Endothelial cell of umbilical vein (primary cell): ENCODE measurements around the gene GRID2. TPM values are rescaled to one million over a fixed set of nuclear protein-coding genes. Genes with fewer than 3 reads are reported as not detected.

Experiments
- BruUV-seq: library from RNA; stranded (reverse); fragments of 400-500 nt; replicated peaks from 2 replicates; lab custom pipeline; 2021; lab: Mats Ljungman, UMichigan
- CTCF ChIA-PET: fragments of 300-600, 350-600 bp; sonication (Branson Sonifier 250); formaldehyde crosslinking; loops from one replicate; lab custom pipeline; 2021; ENCODE audit warnings: antibody characterized with exemption, inconsistent platforms; lab: Charles Lee
- POLR2A ChIA-PET: fragments of 300-600, 350-600 bp; sonication (Branson Sonifier 250); formaldehyde crosslinking; loops from one replicate; lab custom pipeline; 2021; ENCODE audit warnings: antibody characterized with exemption, inconsistent platforms; lab: Charles Lee
- DNase-seq: peaks from one replicate; pipeline ENCODE4 v3.0.0-alpha.2; 2011; ENCODE audit warnings: low read depth, low spot score
- FAIRE-seq: peaks from 2 replicates; lab custom pipeline; 2011; peaks lifted over from hg19 to GRCh38; lab: Jason Lieb, UNC
- H2AFZ ChIP-seq: 2 replicates; pipeline ENCODE4 v1.6.0; 2012; ENCODE audit warnings: low read depth, low read length, control low read depth, inconsistent platforms
- H3K27ac ChIP-seq: 2 replicates; pipeline ENCODE4 v1.5.1; 2011; ENCODE audit warnings: low read depth, mild to moderate bottlenecking, control low read depth, low read length, moderate library complexity; ENCODE audit not compliant: insufficient read depth
- H3K27me3 ChIP-seq, 2 experiments: 2 replicates each; pipeline versions ENCODE4 v1.6.0 to v1.6.1; 2011; ENCODE audit warnings: low read length in 2 of 2, mixed read lengths in 1 of 2; ENCODE audit not compliant: control insufficient read depth in 2 of 2, insufficient read depth in 2 of 2
- H3K36me3 ChIP-seq, 2 experiments: 2 replicates in 1 of 2; 3 replicates in 1 of 2; pipeline ENCODE4 v1.5.1; 2011; ENCODE audit warnings: low read length in 2 of 2, mild to moderate bottlenecking in 1 of 2, moderate library complexity in 1 of 2; ENCODE audit not compliant: control insufficient read depth in 2 of 2, insufficient read depth in 2 of 2; ENCODE audit errors: extremely low read depth in 1 of 2
- H3K4me1 ChIP-seq: 3 replicates; pipeline ENCODE4 v1.5.1; 2011; ENCODE audit warnings: mild to moderate bottlenecking, low read length; ENCODE audit not compliant: control insufficient read depth, insufficient read depth; ENCODE audit errors: extremely low read depth
- H3K4me2 ChIP-seq: 2 replicates; pipeline ENCODE4 v1.6.1; 2011; ENCODE audit warnings: low read length, control low read depth, mixed read lengths; ENCODE audit not compliant: insufficient read depth
- H3K4me3 ChIP-seq, 3 experiments: fragments of 200-600 bp in 1 of 3; sonication (generic), shearing (Covaris generic) in 1 of 3; replicated peaks in 1 of 3; 2 replicates each; pipeline ENCODE4 v1.5.1; 2011 to 2016; ENCODE audit warnings: control low read depth in 3 of 3, low read length in 3 of 3, mild to moderate bottlenecking in 2 of 3, inconsistent platforms in 1 of 3, low read depth in 1 of 3, moderate library complexity in 1 of 3; ENCODE audit not compliant: insufficient read depth in 1 of 3
- H3K79me2 ChIP-seq: 2 replicates; pipeline ENCODE4 v1.6.0; 2012; ENCODE audit warnings: low read length, inconsistent platforms; ENCODE audit not compliant: control insufficient read depth, insufficient read depth
- H3K9ac ChIP-seq: replicated peaks from 2 replicates; pipeline ENCODE3; 2011; ENCODE audit warnings: low read length, control low read depth; ENCODE audit not compliant: insufficient read depth; ENCODE audit errors: extremely low read depth
- H3K9me1 ChIP-seq: replicated peaks from 3 replicates; pipeline ENCODE4 v1.6.0; 2011; ENCODE audit warnings: mild to moderate bottlenecking, low read length; ENCODE audit not compliant: control insufficient read depth, insufficient read depth; ENCODE audit errors: extremely low read depth
- H3K9me3 ChIP-seq: replicated peaks from 2 replicates; pipeline ENCODE4 v1.5.1; 2012; ENCODE audit warnings: low read length, inconsistent platforms; ENCODE audit not compliant: control insufficient read depth, insufficient read depth
- H4K20me1 ChIP-seq: replicated peaks from 2 replicates; pipeline ENCODE3; 2011; ENCODE audit warnings: mild to moderate bottlenecking, low read length; ENCODE audit not compliant: control insufficient read depth, insufficient read depth; ENCODE audit errors: extremely low read depth
- EZH2 ChIP-seq: IDR thresholded peaks from 2 replicates; pipeline ENCODE4 v1.6.1; 2012; ENCODE audit warnings: borderline replicate concordance, low read depth, mild to moderate bottlenecking, moderate library complexity, low read length, inconsistent platforms; ENCODE audit not compliant: severe bottlenecking
- FOS ChIP-seq: IDR thresholded peaks from 2 replicates; pipeline ENCODE4 v1.6.1; 2011; ENCODE audit warnings: mild to moderate bottlenecking, low read length, moderate library complexity, borderline replicate concordance; ENCODE audit not compliant: insufficient read depth
- GATA2 ChIP-seq: IDR thresholded peaks from 2 replicates; pipeline ENCODE4 v1.7.0; 2011; ENCODE audit warnings: low read depth, mild to moderate bottlenecking, moderate library complexity, mixed read lengths, low read length; ENCODE audit not compliant: insufficient read length, insufficient read depth
- JUN ChIP-seq: IDR thresholded peaks from 2 replicates; pipeline ENCODE4 v1.6.1; 2011; ENCODE audit warnings: borderline replicate concordance, low read depth; ENCODE audit not compliant: insufficient read length, insufficient read depth
- POLR2A ChIP-seq: IDR thresholded peaks from 2 replicates; pipeline ENCODE4 v1.6.1; 2012; ENCODE audit warnings: low read depth, mild to moderate bottlenecking, control low read depth, low read length
- POLR2AphosphoS5 ChIP-seq: IDR thresholded peaks from 2 replicates; pipeline ENCODE4 v1.6.1; 2012; ENCODE audit warnings: low read depth, mild to moderate bottlenecking, control low read depth, low read length, moderate library complexity; ENCODE audit not compliant: insufficient read depth
- dilution Hi-C: fragments of 300-500 bp; cut with MboI; formaldehyde crosslinking; loops from one replicate; pipeline ENCODE4 v1.15.0; 2019; ENCODE audit warnings: low sequenced_read_pairs; ENCODE audit not compliant: extremely low pct_ligation_motif_present
- intact Hi-C: fragments of 100-400 bp; cut with micrococcal nuclease; formaldehyde crosslinking; loops from one replicate; pipeline ENCODE4 v1.10.0; 2022
- polyA plus RNA-seq, 4 experiments: library from polyadenylated mRNA; depleted of rRNA in 3 of 4; stranded (reverse) in 3 of 4; unstranded in 1 of 4; fragments of >200 nt; gene quantifications; 2 replicates each; pipeline versions ENCODE4 v1.2.1 to v1.2.3, GENCODE V29; 2011 to 2012; ENCODE audit warnings: missing spikeins in 1 of 4
- total RNA-seq: library from RNA; stranded (reverse); gene quantifications from 2 replicates; pipeline ENCODE4 v1.2.3, GENCODE V29; 2021

Gene GRID2
- total and polyA plus RNA-seq, 2 donors (not counting 3 experiments of a cell fraction or from before 2014, with no cell fraction given): not detected

- no peak overlapping the region for H3K4me2 ChIP-seq
- no peak overlapping the region for H2AFZ ChIP-seq
- no peak overlapping the region for H3K27ac ChIP-seq
- ChIA-PET POLR2A (no interaction called here), CTCF (no interaction called here)
- intact Hi-C loops: no loop called here
- no peaks in the 10 kb centered on the region for H3K27me3 ChIP-seq
- no peaks in the 10 kb centered on the region for H3K9me3 ChIP-seq
- H3K36me3 ChIP-seq: no peaks in the 10 kb centered on the region
- dilution Hi-C loops: no loop called here
- H3K4me1 ChIP-seq: no peaks in the 10 kb centered on the region
- TF ChIP-seq FOS (no peak), POLR2A (no peak), JUN (no peak), POLR2AphosphoS5 (no peak), EZH2 (no peak)
- no peak overlapping the region for H3K9ac ChIP-seq
- H4K20me1 ChIP-seq: no peaks in the 10 kb centered on the region
- H3K79me2 ChIP-seq: no peaks in the 10 kb centered on the region
- H3K4me3 ChIP-seq: no peak overlapping the region
- no peak for DNase-seq
- FAIRE-seq: no peak
- H3K9me1 ChIP-seq: no peaks in the 10 kb centered on the region
- no TSS peak for BruUV-seq
Measured at GRCh38 chr4:93228021-93228420, 924.3 kb downstream of the GRID2 start.

- intact Hi-C loops: no loop called here
- no peak for FAIRE-seq
- H3K9me1 ChIP-seq: no peaks in the 10 kb centered on the region
Measured at GRCh38 chr4:93232883-93233282, 929.1 kb downstream of the GRID2 start.

More at GRCh38 chr4:93232883-93233282, 929.1 kb downstream of the GRID2 start:
- Histone ChIP-seq H3K27me3 (no peaks in the 10 kb centered on the region), H3K4me3 (no peak overlapping the region), H3K4me1 (no peaks in the 10 kb centered on the region), H3K27ac (no peak overlapping the region), H3K9me3 (no peaks in the 10 kb centered on the region), H3K79me2 (no peaks in the 10 kb centered on the region), H3K4me2 (no peak overlapping the region), H3K9ac (no peak overlapping the region), H3K36me3 (no peaks in the 10 kb centered on the region), H2AFZ (no peak overlapping the region), H4K20me1 (no peaks in the 10 kb centered on the region)
- POLR2A ChIA-PET: no interaction called here
- CTCF ChIA-PET: no interaction called here
- dilution Hi-C loops: no loop called here
- DNase-seq: no peak
- BruUV-seq: no TSS peak
- no peak for TF ChIP-seq GATA2
